GM06990 (cell line): Measurements from ENCODE around the gene IGSF9.

Experiments
- DNase-seq: peaks from one replicate; pipeline ENCODE4 v3.0.0-alpha.2; 2011; ENCODE audit not compliant: insufficient read length; ENCODE audit errors: extremely low read depth
- H3K27me3 ChIP-seq: replicated peaks from 2 replicates; pipeline ENCODE4 v1.6.0; 2011; ENCODE audit warnings: low read length; ENCODE audit not compliant: control insufficient read depth, insufficient read depth
- H3K36me3 ChIP-seq: 2 replicates; pipeline ENCODE4 v1.5.1; 2011; ENCODE audit warnings: low read length; ENCODE audit not compliant: control insufficient read depth, insufficient read depth
- H3K4me3 ChIP-seq: replicated peaks from 2 replicates; pipeline ENCODE4 v1.5.1; 2011; ENCODE audit warnings: low read depth, mild to moderate bottlenecking, control low read depth, low read length
- CTCF ChIP-seq: IDR thresholded peaks from 2 replicates; pipeline ENCODE4 v1.5.1; 2011; ENCODE audit warnings: low read length, control low read depth, mild to moderate bottlenecking, inconsistent platforms; ENCODE audit not compliant: insufficient read depth, poor library complexity, severe bottlenecking

IGSF9 gene

GRCh38 chr1:159962176-159962575, 16.8 kb upstream of the IGSF9 start:
- Histone ChIP-seq H3K36me3 (no peaks in the 10 kb centered on the region), H3K4me3 (no peak overlapping the region), H3K27me3 (no peaks in the 10 kb centered on the region; the same call in 1 of the 2 replicates)
- no peak for DNase-seq
- TF ChIP-seq CTCF = no peak

GRCh38 chr1:159961636-159962035, 16.2 kb upstream of the IGSF9 start:
- DNase-seq = no peak
- Histone ChIP-seq H3K4me3 (no peak overlapping the region), H3K27me3 (no peaks in the 10 kb centered on the region; the same call in 1 of the 2 replicates), H3K36me3 (no peaks in the 10 kb centered on the region)
- no peak for TF ChIP-seq CTCF

GRCh38 chr1:159960721-159961381, 15.4 kb upstream of the IGSF9 start:
- no peak for DNase-seq
- H3K27me3 ChIP-seq = no peaks in the 10 kb centered on the region; the same call in 1 of the 2 replicates
- no peak for TF ChIP-seq CTCF
- H3K4me3 ChIP-seq = no peak overlapping the region
- H3K36me3 ChIP-seq = no peaks in the 10 kb centered on the region

GRCh38 chr1:159959451-159959850, 14.0 kb upstream of the IGSF9 start:
- Histone ChIP-seq H3K27me3 (no peaks in the 10 kb centered on the region; the same call in 1 of the 2 replicates), H3K36me3 (no peaks in the 10 kb centered on the region), H3K4me3 (no peak overlapping the region)
- TF ChIP-seq CTCF = no peak
- no peak for DNase-seq

GRCh38 chr1:159958719-159959380, 13.4 kb upstream of the IGSF9 start:
- H3K36me3 ChIP-seq = no peaks in the 10 kb centered on the region
- H3K4me3 ChIP-seq = no peak overlapping the region; the same call in 1 of the 2 replicates
- DNase-seq = no peak

More at GRCh38 chr1:159958719-159959380, 13.4 kb upstream of the IGSF9 start:
- TF ChIP-seq CTCF = no peak
- no peaks in the 10 kb centered on the region for H3K27me3 ChIP-seq
